Osteoblast (primary cell): ENCODE results near the gene RGMA. TPM values are rescaled to one million over a fixed set of nuclear protein-coding genes. Genes with fewer than 3 reads are reported as not detected.

Experiments
- DNase-seq: peaks from one replicate; pipeline ENCODE4 v3.0.0; 2011; ENCODE audit warnings: low spot score, mixed read lengths; ENCODE audit not compliant: insufficient read length; ENCODE audit errors: missing footprints
- H2AFZ ChIP-seq: 2 replicates; pipeline ENCODE4 v1.6.0; 2011; ENCODE audit warnings: mild to moderate bottlenecking, low read length
- H3K27ac ChIP-seq: 2 replicates; pipeline ENCODE4 v1.5.1; 2011; ENCODE audit warnings: mild to moderate bottlenecking, low read depth, low read length, moderate library complexity
- H3K27me3 ChIP-seq: 2 replicates; pipeline ENCODE4 v1.6.0; 2012; ENCODE audit warnings: mild to moderate bottlenecking, control low read depth, inconsistent platforms, low read length, moderate library complexity; ENCODE audit not compliant: insufficient read depth
- H3K36me3 ChIP-seq: 2 replicates; pipeline ENCODE4 v1.5.1; 2011; ENCODE audit warnings: mild to moderate bottlenecking, low read length, control low read depth, moderate library complexity; ENCODE audit not compliant: insufficient read depth
- H3K4me1 ChIP-seq: 2 replicates; pipeline ENCODE4 v1.5.1; 2011; ENCODE audit warnings: mild to moderate bottlenecking, low read length, control low read depth, moderate library complexity; ENCODE audit not compliant: insufficient read depth
- H3K4me2 ChIP-seq: 2 replicates; pipeline ENCODE4 v1.6.0; 2011; ENCODE audit warnings: mild to moderate bottlenecking, low read length; ENCODE audit not compliant: insufficient read depth
- H3K4me3 ChIP-seq: fragments of 200-600 bp; sonication (generic); 3 replicates; pipeline ENCODE4 v1.5.1; 2012; ENCODE audit warnings: mild to moderate bottlenecking, low read length, inconsistent platforms; ENCODE audit not compliant: insufficient read depth
- H3K79me2 ChIP-seq: 2 replicates; pipeline ENCODE4 v1.6.0; 2012; ENCODE audit warnings: mild to moderate bottlenecking, low read length, control low read depth, inconsistent platforms; ENCODE audit not compliant: insufficient read depth
- H3K9me3 ChIP-seq: 2 replicates; pipeline ENCODE4 v1.5.1; 2011; ENCODE audit warnings: low read depth, low read length, control low read depth
- H4K20me1 ChIP-seq: 2 replicates; pipeline ENCODE4 v1.6.0; 2012; ENCODE audit warnings: mild to moderate bottlenecking, low read length, control low read depth; ENCODE audit not compliant: insufficient read depth
- total RNA-seq: library from RNA; depleted of rRNA; stranded (reverse); fragments of >200 nt; gene quantifications from 2 replicates; pipeline ENCODE4 v1.2.3, GENCODE V29; 2012
- TF ChIP-seq, protein P1 (sequence below): IDR thresholded peaks from 2 replicates; pipeline ENCODE4 v1.5.1; 2011; ENCODE audit warnings: mild to moderate bottlenecking, low read depth, low read length, moderate library complexity; ENCODE audit errors: extremely low read depth

The RGMA gene
- total RNA-seq, 1 donor, result 2.5 TPM

DNA sequence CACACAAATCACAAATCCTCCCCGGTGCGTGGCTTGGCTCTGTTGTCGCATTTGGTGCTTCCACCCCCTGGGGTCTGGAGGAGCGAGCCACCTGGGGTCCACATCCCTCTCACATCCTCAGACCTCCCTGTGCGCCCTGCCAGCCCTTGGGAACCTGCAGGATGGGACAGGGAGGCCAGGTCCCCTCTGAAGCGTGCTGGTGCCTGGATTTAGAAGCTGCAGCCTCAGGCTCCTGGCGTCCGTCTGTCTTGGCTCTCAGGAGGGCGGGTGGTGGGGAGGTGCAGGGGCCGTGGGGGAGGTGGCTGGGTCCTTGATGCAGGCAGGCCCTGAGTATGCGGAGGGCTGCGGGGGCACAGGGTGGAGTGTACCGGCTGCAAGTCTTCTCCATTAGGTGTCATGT is 38.4 kb downstream of the RGMA start:
- H4K20me1 ChIP-seq, result no peaks in the 10 kb centered on the region
- H3K36me3 ChIP-seq, result no peaks in the 10 kb centered on the region
- no peaks in the 10 kb centered on the region for H3K79me2 ChIP-seq
- no peaks in the 10 kb centered on the region for H3K4me1 ChIP-seq
- H3K4me2 ChIP-seq, result no peak overlapping the region
- no peak overlapping the region for H3K27ac ChIP-seq
- no peak overlapping the region for H3K4me3 ChIP-seq
- TF ChIP-seq, protein P1, sequence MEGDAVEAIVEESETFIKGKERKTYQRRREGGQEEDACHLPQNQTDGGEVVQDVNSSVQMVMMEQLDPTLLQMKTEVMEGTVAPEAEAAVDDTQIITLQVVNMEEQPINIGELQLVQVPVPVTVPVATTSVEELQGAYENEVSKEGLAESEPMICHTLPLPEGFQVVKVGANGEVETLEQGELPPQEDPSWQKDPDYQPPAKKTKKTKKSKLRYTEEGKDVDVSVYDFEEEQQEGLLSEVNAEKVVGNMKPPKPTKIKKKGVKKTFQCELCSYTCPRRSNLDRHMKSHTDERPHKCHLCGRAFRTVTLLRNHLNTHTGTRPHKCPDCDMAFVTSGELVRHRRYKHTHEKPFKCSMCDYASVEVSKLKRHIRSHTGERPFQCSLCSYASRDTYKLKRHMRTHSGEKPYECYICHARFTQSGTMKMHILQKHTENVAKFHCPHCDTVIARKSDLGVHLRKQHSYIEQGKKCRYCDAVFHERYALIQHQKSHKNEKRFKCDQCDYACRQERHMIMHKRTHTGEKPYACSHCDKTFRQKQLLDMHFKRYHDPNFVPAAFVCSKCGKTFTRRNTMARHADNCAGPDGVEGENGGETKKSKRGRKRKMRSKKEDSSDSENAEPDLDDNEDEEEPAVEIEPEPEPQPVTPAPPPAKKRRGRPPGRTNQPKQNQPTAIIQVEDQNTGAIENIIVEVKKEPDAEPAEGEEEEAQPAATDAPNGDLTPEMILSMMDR, result no peak
- H2AFZ ChIP-seq, result no peak overlapping the region
- DNase-seq, result no peak
- no peaks in the 10 kb centered on the region for H3K27me3 ChIP-seq
- no peaks in the 10 kb centered on the region for H3K9me3 ChIP-seq

DNA sequence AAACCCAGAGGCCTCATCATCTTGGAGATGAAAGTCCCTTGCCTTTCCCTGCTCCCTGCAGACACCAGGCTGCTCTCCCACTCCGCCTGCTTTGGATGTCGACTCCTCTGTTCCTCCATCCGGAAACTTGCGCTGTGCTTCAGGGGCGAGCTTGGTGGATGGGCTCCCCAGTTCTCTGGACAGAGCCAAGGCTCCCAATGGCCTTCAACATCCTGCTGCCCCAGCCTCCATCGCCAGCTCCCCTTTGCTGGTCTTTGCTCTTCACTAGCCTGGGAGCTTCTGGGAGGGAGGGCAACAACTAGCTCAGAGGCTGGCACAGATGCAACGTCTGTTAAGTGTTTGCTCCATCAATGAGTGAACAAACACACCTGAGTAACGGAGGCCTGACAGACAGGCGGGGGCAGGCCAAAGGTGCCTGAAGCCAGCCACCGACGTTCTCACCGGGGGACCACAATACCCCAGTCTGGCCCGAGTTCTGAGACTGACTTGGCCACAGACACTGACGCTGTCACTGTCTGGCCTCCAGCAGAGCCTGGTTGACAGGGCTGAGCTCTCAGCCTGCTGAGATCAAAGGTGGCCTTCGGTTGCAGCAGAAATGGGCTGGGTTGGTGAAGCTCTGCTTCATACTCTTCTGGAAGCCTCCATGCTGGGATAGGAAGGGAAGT is 39.0 kb downstream of the RGMA start:
- no peak overlapping the region for H3K4me3 ChIP-seq
- TF ChIP-seq, protein P1, result no peak
- no peaks in the 10 kb centered on the region for H4K20me1 ChIP-seq
- H3K36me3 ChIP-seq, result no peaks in the 10 kb centered on the region
- no peaks in the 10 kb centered on the region for H3K27me3 ChIP-seq
- DNase-seq, result no peak
- H3K27ac ChIP-seq, result no peak overlapping the region
- H2AFZ ChIP-seq, result no peak overlapping the region
- H3K9me3 ChIP-seq, result no peaks in the 10 kb centered on the region
- H3K4me1 ChIP-seq, result no peaks in the 10 kb centered on the region
- no peaks in the 10 kb centered on the region for H3K79me2 ChIP-seq
- H3K4me2 ChIP-seq, result no peak overlapping the region

DNA sequence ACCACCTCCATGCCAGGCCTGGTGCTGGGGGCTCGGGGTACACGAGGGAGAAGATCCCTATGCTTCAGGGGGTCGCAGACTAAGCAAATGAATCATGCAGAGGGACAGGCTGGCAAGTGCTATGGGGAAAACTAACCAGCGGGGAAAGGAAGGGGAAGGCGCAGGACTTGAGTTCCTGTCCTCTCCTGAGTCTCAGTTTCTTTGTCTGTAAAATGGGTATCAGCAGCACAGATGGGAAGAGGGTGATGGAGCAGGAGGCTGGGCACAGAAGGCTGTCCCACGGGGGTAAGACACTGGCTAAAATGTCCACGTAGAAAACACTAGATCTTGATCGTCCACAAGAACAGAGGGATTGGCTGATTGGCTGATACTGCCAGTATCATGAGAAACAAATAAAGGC is 39.8 kb downstream of the RGMA start:
- H3K4me2 ChIP-seq, result no peak overlapping the region
- H3K27ac ChIP-seq, result no peak overlapping the region
- H3K27me3 ChIP-seq, result no peaks in the 10 kb centered on the region
- no peaks in the 10 kb centered on the region for H3K4me1 ChIP-seq
- DNase-seq, result no peak
- no peak overlapping the region for H2AFZ ChIP-seq
- H3K36me3 ChIP-seq, result no peaks in the 10 kb centered on the region
- H3K9me3 ChIP-seq, result no peaks in the 10 kb centered on the region
- no peaks in the 10 kb centered on the region for H4K20me1 ChIP-seq
- TF ChIP-seq, protein P1, result no peak
- no peak overlapping the region for H3K4me3 ChIP-seq
- H3K79me2 ChIP-seq, result no peaks in the 10 kb centered on the region

DNA sequence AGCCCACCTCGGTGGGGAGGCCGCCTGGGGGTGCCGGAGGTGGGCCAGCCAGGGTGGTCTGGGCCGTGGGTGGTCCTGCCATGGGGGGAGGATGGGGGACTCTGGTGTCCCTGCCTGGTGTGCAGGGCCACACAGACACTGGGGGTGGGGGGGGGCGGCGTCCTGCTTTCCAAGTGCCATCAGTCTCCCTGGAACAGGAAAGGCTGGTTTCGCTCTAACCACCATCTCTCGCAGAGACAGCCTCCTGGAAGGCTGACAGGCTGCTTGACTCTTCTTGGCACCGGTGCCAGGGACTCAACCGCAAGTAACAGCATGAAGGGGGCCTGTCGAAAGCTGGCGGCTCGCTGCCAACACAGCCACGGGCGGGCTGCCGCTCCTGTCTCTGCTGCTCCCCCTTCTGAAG is 40.3 kb downstream of the RGMA start:
- Histone ChIP-seq H3K4me1 (no peaks in the 10 kb centered on the region), H3K36me3 (no peaks in the 10 kb centered on the region), H3K4me3 (no peak overlapping the region), H3K27ac (no peak overlapping the region), H3K79me2 (no peaks in the 10 kb centered on the region), H3K27me3 (no peaks in the 10 kb centered on the region), H3K9me3 (no peaks in the 10 kb centered on the region), H3K4me2 (no peak overlapping the region), H2AFZ (no peak overlapping the region), H4K20me1 (no peaks in the 10 kb centered on the region)
- DNase-seq, result no peak
- TF ChIP-seq, protein P1, result no peak
